ENCODE results near the gene RBM47. TPM values are rescaled to one million over a fixed set of nuclear protein-coding genes. Genes with fewer than 3 reads are reported as not detected.
A peak's percentile ranks its signal among the peaks of the same experiment; 100 is the strongest.
"Not testable (repeated sequence)": the region's sequence is repeated elsewhere in the genome, so short reads cannot be mapped to it uniquely, and the experiment has no call there.

The RBM47 gene
- total RNA-seq, 1 experiment from 2014 or later: not detected

- no peaks in the 10 kb centered on the region for H3K9me3 ChIP-seq (replicated peaks)
- no peak for DNase-seq
- no peak overlapping the region for H3K27ac ChIP-seq
- no peak overlapping the region for H3K4me3 ChIP-seq
- peaks cover 5% of the 10 kb centered on the region; the same call in 1 of the 2 replicates for H3K27me3 ChIP-seq
- no peaks in the 10 kb centered on the region for H3K36me3 ChIP-seq
- H3K4me1 ChIP-seq: no peaks in the 10 kb centered on the region
Measured at GRCh38 chr4:40553995-40554394, 75.7 kb downstream of the RBM47 start.

- H3K9me3 ChIP-seq (replicated peaks): no peaks in the 10 kb centered on the region
- no peak overlapping the region for H3K27ac ChIP-seq
- no peaks in the 10 kb centered on the region for H3K4me1 ChIP-seq
- no peaks in the 10 kb centered on the region for H3K36me3 ChIP-seq
- H3K4me3 ChIP-seq: no peak overlapping the region
- no peak for DNase-seq
- peaks cover 5% of the 10 kb centered on the region; the same call in 1 of the 2 replicates for H3K27me3 ChIP-seq
Measured at GRCh38 chr4:40552536-40552935, 77.1 kb downstream of the RBM47 start.

- H3K27ac ChIP-seq; H3K27me3 ChIP-seq; H3K4me1 ChIP-seq; DNase-seq; H3K4me3 ChIP-seq; H3K9me3 ChIP-seq (replicated peaks); H3K36me3 ChIP-seq: not testable (repeated sequence)
Measured at GRCh38 chr4:40551568-40552136, 78.0 kb downstream of the RBM47 start.

GRCh38 chr4:40550948-40551462, 78.7 kb downstream of the RBM47 start:
- H3K27me3 ChIP-seq: peaks cover 5% of the 10 kb centered on the region; the same call in 1 of the 2 replicates
- H3K9me3 ChIP-seq (replicated peaks): no peaks in the 10 kb centered on the region
- no peaks in the 10 kb centered on the region for H3K36me3 ChIP-seq
- no peaks in the 10 kb centered on the region for H3K4me1 ChIP-seq
- no peak overlapping the region for H3K27ac ChIP-seq
- peak in 1 of 2 experiments; percentile 11 for DNase-seq
- no peak overlapping the region for H3K4me3 ChIP-seq

- no peak for DNase-seq
- no peak overlapping the region for H3K4me3 ChIP-seq
- no peaks in the 10 kb centered on the region for H3K9me3 ChIP-seq (replicated peaks)
Measured at GRCh38 chr4:40550196-40550595, 79.5 kb downstream of the RBM47 start.

GRCh38 chr4:40548256-40548655, 81.4 kb downstream of the RBM47 start:
- H3K9me3 ChIP-seq (replicated peaks): no peaks in the 10 kb centered on the region
- H3K27ac ChIP-seq: no peak overlapping the region
- DNase-seq: no peak

More at GRCh38 chr4:40550196-40550595, 79.5 kb downstream of the RBM47 start:
- Histone ChIP-seq H3K27ac (no peak overlapping the region), H3K27me3 (peaks cover 5% of the 10 kb centered on the region; the same call in 1 of the 2 replicates), H3K36me3 (no peaks in the 10 kb centered on the region), H3K4me1 (no peaks in the 10 kb centered on the region)

GRCh38 chr4:40547789-40548132, 81.9 kb downstream of the RBM47 start:
- H3K27ac ChIP-seq: no peak overlapping the region
- DNase-seq: no peak
- no peaks in the 10 kb centered on the region for H3K4me1 ChIP-seq
- H3K27me3 ChIP-seq: peaks cover 5% of the 10 kb centered on the region; the same call in 1 of the 2 replicates
- H3K4me3 ChIP-seq: no peak overlapping the region
- no peaks in the 10 kb centered on the region for H3K36me3 ChIP-seq
- H3K9me3 ChIP-seq (replicated peaks): no peaks in the 10 kb centered on the region

More at GRCh38 chr4:40548256-40548655, 81.4 kb downstream of the RBM47 start:
- Histone ChIP-seq H3K36me3 (no peaks in the 10 kb centered on the region), H3K4me3 (no peak overlapping the region), H3K27me3 (peaks cover 5% of the 10 kb centered on the region; the same call in 1 of the 2 replicates), H3K4me1 (no peaks in the 10 kb centered on the region)

GRCh38 chr4:40546969-40547788, 82.5 kb downstream of the RBM47 start:
- H3K4me3 ChIP-seq: no peak overlapping the region
- DNase-seq: no peak
- H3K9me3 ChIP-seq (replicated peaks): no peaks in the 10 kb centered on the region
- H3K27ac ChIP-seq: no peak overlapping the region
- no peaks in the 10 kb centered on the region for H3K36me3 ChIP-seq
- no peaks in the 10 kb centered on the region for H3K4me1 ChIP-seq
- peaks cover 5% of the 10 kb centered on the region; the same call in 1 of the 2 replicates for H3K27me3 ChIP-seq

GRCh38 chr4:40546506-40546905, 83.2 kb downstream of the RBM47 start:
- H3K4me3 ChIP-seq: no peak overlapping the region
- no peaks in the 10 kb centered on the region for H3K36me3 ChIP-seq

GRCh38 chr4:40545487-40545886, 84.2 kb downstream of the RBM47 start:
- not testable (repeated sequence) for H3K27ac ChIP-seq; H3K4me1 ChIP-seq; H3K36me3 ChIP-seq; H3K9me3 ChIP-seq (replicated peaks); H3K4me3 ChIP-seq; H3K27me3 ChIP-seq; DNase-seq

More at GRCh38 chr4:40546506-40546905, 83.2 kb downstream of the RBM47 start:
- Histone ChIP-seq H3K4me1 (no peaks in the 10 kb centered on the region), H3K9me3 (replicated peaks) (no peaks in the 10 kb centered on the region), H3K27me3 (peaks cover 5% of the 10 kb centered on the region; the same call in 1 of the 2 replicates), H3K27ac (no peak overlapping the region)
- no peak for DNase-seq

- Histone ChIP-seq H3K27ac (no peak overlapping the region), H3K36me3 (no peaks in the 10 kb centered on the region), H3K27me3 (no peaks in the 10 kb centered on the region)
Measured at GRCh38 chr4:40544221-40544620, 85.4 kb downstream of the RBM47 start.

GRCh38 chr4:40540800-40541199, 88.9 kb downstream of the RBM47 start:
- Histone ChIP-seq H3K36me3 (no peaks in the 10 kb centered on the region), H3K27me3 (no peaks in the 10 kb centered on the region), H3K4me1 (no peaks in the 10 kb centered on the region), H3K27ac (no peak overlapping the region), H3K9me3 (replicated peaks) (no peaks in the 10 kb centered on the region), H3K4me3 (no peak overlapping the region)
- DNase-seq: no peak

More at GRCh38 chr4:40544221-40544620, 85.4 kb downstream of the RBM47 start:
- no peaks in the 10 kb centered on the region for H3K4me1 ChIP-seq
- no peak for DNase-seq
- H3K4me3 ChIP-seq: no peak overlapping the region
- no peaks in the 10 kb centered on the region for H3K9me3 ChIP-seq (replicated peaks)

- Histone ChIP-seq H3K36me3 (no peaks in the 10 kb centered on the region), H3K4me1 (no peaks in the 10 kb centered on the region), H3K27ac (no peak overlapping the region), H3K4me3 (no peak overlapping the region), H3K9me3 (replicated peaks) (no peaks in the 10 kb centered on the region), H3K27me3 (no peaks in the 10 kb centered on the region)
- DNase-seq: no peak
Measured at GRCh38 chr4:40536032-40536431, 93.6 kb downstream of the RBM47 start.

- Histone ChIP-seq H3K27ac (no peak overlapping the region), H3K27me3 (no peaks in the 10 kb centered on the region), H3K9me3 (replicated peaks) (no peaks in the 10 kb centered on the region), H3K4me1 (no peaks in the 10 kb centered on the region), H3K4me3 (no peak overlapping the region), H3K36me3 (no peaks in the 10 kb centered on the region)
- no peak for DNase-seq
Measured at GRCh38 chr4:40531636-40532023, 98.0 kb downstream of the RBM47 start.

- Histone ChIP-seq H3K4me1 (no peaks in the 10 kb centered on the region), H3K9me3 (replicated peaks) (no peaks in the 10 kb centered on the region), H3K36me3 (no peaks in the 10 kb centered on the region), H3K4me3 (no peak overlapping the region), H3K27me3 (no peaks in the 10 kb centered on the region), H3K27ac (no peak overlapping the region)
- DNase-seq: no peak
Measured at GRCh38 chr4:40530961-40531635, 98.6 kb downstream of the RBM47 start.

Data from SJCRH30 (cell line).